DMS 273 (cell line): ENCODE results near the gene LRRC3.

Experiments used
- DNase-seq: peaks from one replicate; lab custom pipeline; 2025; ENCODE audit not compliant: unreplicated experiment; lab: John Stamatoyannopoulos, UW

LRRC3 gene

DNA sequence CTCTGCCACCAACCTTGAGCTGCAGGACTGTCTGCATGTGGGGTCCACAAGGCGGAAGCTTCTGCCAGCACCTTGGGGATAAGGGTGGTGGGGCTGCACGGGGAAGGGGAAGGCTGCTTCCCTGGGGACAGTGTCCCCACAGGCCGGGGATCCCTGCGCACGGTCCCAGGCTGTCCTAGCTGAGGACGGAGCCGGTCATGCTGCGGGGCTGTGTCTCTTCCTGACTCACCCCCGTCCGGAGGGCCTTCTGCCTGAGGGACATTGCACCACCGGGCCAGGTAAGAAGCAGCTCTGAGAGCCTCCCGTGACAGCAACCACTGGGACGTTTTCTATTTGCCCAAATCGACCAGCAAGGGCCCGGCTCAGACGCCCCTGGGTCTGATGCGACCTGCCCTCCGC, 54.8 kb downstream of the LRRC3 start:
- no peak for DNase-seq

DNA sequence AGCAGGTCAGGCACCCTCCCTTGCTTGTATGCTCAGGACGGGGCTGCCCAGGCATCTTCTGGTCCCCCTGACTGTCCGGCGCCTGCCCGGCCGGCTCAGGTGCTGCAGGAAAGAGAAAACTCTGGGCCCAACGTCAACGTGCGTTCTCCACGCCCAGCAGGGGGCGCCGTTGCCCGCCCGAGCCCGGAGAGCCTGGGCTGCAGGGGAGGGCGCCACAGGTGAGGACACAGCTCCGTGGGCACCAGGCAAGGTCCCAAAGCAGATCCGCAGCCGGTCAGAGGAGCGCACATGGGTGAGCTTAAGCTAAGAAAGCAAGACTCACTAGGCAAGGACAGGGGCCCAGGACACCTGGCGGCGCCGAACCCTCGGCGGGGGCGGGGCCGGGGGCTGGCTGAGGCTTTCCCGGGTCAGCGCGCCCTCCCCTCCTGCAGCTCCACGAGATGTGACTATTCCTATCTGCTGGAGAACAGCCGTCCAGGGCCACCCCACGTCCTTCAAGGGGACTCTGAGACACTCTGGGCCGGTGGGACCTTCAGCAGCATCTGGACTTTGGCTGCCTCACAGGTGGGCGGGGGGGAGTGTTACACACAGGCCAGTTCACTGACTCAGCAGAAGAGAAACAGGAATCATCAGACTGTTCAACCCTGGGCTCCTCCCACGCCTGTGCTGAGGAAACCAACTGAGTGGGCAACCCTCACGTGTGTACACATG, 55.4 kb downstream of the LRRC3 start:
- DNase-seq, result peak; percentile 84

- no peak for DNase-seq
These were observed 56.1 kb downstream of the LRRC3 start for GRCh38 chr21:44511219-44511937.
